ENCODE results near the gene APBB2.

GRCh38 chr4:41256131-41256739 is 41.9 kb upstream of the APBB2 start:
- TF ChIP-seq EZH2 (IDR thresholded peaks at IDR 0.05; ENCODE audit: borderline replicate concordance, low read length), result no peak
- TF ChIP-seq CTCF (IDR thresholded peaks at IDR 0.05; ENCODE audit: low read length), result no peak

All from OCI-LY1 (cell line).